GM21423 (cell line): ENCODE measurements around the gene RENBP.
A peak's percentile ranks its signal among the peaks of the same experiment; 100 is the strongest.

Source experiments
- ATAC-seq: cut with Tn5 transposase; IDR thresholded peaks from one replicate; pipeline ENCODE4 v1.9.1; 2021; ENCODE audit warnings: mild to moderate bottlenecking, moderate library complexity; ENCODE audit not compliant: unreplicated experiment

Gene RENBP

GRCh38 chrX:153971450-153972367 is 27.3 kb upstream of the RENBP start, which contains the start of gene HCFC1:
Gene HCFC1, minus strand, starts transcription at chrX:153971818. Its CDS starts 978 bp downstream, at chrX:153970840.
- peak; percentile 35 for ATAC-seq

DNA sequence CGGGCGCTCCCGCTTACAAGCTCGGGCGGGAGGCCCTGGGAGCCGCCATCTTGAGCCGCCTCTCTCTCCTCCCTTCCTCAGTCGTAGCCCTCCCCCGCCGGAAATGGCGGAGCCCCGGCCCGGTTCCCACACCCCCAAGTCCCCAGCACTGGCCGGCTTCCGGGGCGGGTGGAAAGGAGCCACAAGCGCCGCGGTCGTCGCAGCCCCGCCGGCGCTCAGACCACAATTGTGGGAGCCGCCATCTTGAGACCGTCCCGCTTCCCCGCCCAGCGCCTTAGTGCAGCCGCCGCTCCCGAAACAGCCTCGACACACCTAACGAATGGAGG is 26.6 kb upstream of the RENBP start:
- peak; percentile 31 for ATAC-seq

- peak; percentile 1 for ATAC-seq
Observed at GRCh38 chrX:153970357-153971123, 26.1 kb upstream of the RENBP start.

DNA sequence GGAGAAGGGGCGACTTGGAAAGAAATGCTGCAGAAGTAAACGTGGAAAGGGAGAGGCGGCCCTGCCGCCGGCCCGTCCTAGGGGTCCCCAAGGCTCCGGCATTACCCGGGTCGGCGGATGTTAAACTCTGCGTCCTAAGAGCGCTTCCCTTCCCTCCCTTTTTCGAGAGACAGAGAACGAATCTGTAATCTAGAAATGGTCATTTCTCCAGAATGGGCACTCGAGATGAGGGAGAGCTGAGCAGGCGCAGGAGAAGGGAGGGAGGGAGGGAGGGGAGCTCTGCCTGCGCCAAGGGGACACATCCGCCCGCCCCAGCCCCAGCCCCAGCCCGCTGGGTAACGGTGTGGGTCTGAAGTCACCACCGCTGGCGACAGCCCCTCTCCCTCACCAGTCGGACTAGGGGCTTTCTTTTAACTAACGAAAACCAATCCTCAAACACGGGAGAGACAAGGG is 25.5 kb upstream of the RENBP start:
- ATAC-seq, result no peak

DNA sequence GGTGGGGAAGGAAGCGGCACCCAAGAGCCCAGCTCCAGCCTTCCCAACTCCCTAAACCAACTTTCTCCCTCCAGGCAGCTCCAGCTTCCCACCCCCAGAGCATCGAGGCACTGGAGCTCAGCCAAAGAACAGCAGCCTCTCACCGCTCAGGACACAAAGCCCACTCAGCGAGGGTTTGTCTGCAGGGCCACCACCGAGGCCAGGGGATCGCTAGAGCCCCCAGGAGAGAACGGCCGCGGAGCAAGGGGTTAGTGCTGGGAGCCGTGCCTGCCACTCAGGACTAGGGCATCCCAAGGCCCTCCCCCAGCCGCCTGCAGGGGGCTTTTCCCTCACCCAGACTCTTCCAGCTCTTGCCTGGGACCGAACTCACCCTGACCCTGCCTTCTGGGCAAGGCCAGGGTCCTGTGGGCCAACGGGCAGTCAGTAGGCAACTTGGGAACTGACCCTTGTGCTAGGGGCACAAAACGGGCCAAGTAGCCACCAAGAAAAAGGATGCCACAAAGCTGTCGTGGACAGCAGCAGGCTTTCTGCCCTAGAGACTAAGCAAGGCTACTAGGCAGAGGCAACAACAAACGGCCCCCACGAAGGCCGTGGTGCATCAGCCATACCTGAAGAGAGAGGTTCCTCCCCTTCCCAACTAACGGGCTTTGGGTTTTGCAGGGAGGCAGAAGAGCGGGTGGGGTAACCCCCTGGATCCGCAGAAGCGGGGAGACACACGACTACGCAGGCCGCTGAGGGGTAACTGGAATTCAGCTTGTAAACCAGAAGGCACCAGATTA is 24.9 kb upstream of the RENBP start:
- no peak for ATAC-seq

- no peak for ATAC-seq
Observed at GRCh38 chrX:153968754-153969124, 24.3 kb upstream of the RENBP start.

DNA sequence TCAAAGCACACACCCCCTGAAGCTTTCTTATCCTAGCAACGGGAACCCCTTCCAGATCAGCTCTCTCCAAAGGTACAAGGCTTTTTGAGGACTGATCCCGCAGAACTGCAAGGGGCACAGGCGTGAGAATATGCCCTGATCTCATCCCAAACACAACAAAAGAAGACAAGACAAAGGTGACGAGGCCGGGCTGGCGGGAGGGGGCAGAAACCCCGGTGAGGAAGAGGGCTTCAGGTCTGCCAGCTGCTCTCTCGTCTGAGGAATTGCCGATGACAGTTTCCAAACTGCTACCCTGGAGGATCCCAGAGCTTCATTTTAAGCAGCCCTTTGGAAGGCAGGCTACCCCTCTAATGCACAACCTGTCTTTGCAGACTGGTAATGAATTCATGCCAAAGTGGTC is 23.8 kb upstream of the RENBP start:
- no peak for ATAC-seq

DNA sequence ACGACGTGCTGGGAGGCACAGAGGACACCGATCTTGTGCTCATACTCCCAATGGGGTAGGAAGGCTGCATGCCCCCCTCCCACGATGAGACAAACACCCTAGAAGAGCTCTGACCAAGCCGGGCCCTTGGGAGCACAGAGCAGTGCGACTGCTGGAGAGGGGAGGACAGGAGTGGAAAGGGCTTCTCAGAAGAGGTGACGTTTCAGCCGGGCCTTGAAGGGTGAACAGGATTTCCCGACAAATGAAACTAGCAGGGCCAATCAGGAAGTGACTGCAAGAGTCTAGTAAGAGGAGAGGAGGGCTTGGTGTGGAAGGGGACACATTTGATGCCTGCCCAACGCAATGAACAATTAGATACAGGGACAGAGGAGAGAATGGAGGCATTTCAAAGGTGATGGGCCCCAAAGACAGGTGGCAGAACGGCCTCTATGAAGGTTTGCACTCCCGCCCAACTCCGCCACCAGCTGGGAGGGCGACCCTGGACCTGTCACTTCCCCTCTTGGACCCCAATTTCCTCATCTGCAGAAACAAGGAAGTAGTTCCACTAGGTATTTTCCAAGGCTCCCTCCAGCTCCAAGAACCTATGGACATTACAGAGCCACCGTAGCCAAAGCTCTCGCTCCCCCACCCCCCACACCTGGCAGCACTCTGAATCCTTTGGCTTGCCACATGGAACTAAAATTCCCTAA is 23.2 kb upstream of the RENBP start:
- no peak for ATAC-seq

GRCh38 chrX:153966841-153967535 is 22.5 kb upstream of the RENBP start:
- no peak for ATAC-seq

- ATAC-seq, result no peak
Observed at GRCh38 chrX:153966283-153966688, 21.8 kb upstream of the RENBP start.

DNA sequence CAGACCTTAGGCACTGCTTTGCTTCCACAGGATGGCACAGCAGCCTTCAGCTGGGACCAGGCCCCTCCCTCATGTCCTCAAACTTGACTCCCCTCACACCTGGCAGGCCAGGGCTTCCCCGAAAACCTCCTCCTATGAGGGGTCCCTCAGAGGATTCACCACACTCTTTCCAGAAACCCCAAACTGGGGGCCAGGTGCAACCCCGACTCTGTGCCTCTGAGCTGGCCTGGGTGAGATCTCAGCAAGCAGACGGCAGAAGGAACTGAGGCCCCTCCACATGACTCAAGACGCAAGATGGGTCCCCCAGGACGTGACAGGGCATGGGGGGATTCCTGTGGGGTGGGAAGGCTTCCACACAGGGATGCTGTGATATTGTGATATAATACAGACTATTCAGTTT is 21.0 kb upstream of the RENBP start:
- ATAC-seq, result no peak

GRCh38 chrX:153964105-153964504 is 19.7 kb upstream of the RENBP start:
- ATAC-seq, result no peak

DNA sequence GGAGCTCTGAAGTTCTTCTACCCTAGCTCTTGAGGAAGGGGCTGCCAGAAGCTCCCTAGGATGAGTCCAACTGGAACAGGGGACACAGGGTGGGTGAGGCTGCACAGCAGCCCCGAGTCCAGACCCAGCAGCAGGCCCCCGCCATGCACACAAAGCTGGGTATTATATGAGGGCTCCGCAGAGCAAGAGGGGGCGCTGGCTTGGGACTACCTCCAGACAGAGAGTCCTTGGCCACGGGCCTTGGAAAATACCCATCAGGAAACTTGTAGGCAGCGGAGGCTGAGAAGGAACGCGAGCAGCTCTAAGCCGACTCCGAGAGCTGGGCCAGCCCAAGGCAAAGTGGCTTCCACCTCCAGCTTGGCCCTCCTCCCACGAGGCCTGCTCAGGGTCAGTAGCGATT is 19.1 kb upstream of the RENBP start:
- no peak for ATAC-seq

GRCh38 chrX:153961292-153961691 is 16.8 kb upstream of the RENBP start:
- no peak for ATAC-seq

GRCh38 chrX:153960786-153961185 is 16.3 kb upstream of the RENBP start:
- ATAC-seq, result no peak

DNA sequence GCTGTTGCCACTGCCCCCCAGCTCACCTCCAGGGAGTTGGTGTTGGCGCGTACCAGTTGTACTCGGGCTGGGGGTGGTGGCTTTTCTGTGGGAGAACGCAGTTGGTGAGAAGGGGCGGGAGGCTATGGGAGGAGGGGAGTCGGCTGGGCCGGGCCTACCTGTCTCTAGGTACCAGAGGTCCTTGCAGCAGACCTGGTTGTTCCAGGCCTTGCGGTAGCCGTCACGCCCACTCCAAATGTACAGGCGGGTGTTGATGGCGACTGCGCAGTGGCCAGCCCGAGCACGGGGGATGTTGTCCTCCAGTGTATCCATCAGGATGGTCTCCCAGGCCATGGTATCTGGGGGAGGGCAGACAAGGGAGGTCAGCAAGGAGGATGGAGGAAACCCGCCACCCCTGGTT is 15.6 kb upstream of the RENBP start:
- no peak for ATAC-seq

DNA sequence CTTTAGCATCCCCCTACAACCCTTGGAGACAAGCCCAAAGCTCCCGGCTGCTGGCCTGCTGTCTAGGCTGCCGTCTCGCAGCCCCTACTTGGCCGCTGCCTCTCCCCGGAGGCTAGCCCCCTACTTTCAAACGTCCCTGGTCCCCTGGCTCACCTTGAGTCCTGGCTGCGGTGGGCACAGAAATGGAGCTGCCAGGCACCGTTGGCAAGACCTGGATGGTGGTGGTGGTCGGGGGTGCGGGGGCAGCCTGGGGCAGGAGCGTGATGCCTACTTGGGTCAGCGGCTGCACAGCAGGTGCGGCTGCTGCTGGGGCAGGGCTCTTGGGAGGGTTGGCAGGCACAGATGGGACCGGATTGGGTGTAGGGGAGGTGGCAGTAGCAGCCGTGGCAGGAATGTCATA is 15.2 kb upstream of the RENBP start:
- ATAC-seq, result no peak

DNA sequence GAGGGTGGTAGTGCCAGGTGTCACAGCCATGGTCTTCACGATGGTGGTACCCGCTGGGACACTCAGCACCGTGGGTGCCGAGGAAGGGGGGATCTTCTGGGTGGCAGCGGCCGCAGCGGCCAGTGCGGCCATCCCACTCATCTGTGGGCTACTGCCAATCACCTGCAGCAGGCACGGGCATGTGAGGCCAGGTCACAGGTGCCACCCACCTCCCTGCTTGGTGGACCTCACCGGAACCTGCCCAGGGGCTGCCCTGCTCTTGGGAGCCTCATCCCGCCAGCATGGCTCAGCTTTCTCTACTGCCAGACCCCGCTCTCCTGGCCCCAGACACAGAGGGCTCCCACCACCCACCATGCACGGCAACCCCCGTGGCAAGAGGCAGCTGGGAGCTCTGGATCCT is 14.2 kb upstream of the RENBP start:
- no peak for ATAC-seq

GRCh38 chrX:153957224-153957623 is 12.8 kb upstream of the RENBP start:
- no peak for ATAC-seq
